ENCODE results near the gene RNASE8. TPM values are rescaled to one million over a fixed set of nuclear protein-coding genes. Genes with fewer than 3 reads are reported as not detected.

Gene RNASE8
- total RNA-seq, 1 experiment from 2014 or later, result not detected

GRCh38 chr14:21018781-21019180 is 38.8 kb upstream of the RNASE8 start:
- no peaks in the 10 kb centered on the region for H3K9me3 Mint-ChIP-seq (ENCODE audit: unreplicated experiment)
- no peak overlapping the region for H3K27ac Mint-ChIP-seq (ENCODE audit: low read depth, unreplicated experiment)
- H3K27me3 Mint-ChIP-seq (ENCODE audit: insufficient read depth, unreplicated experiment), result peaks cover 27% of the 10 kb centered on the region
- POLR2A ChIA-PET, result no interaction called here
- no peak for DNase-seq (ENCODE audit: unreplicated experiment)
- peaks cover 7% of the 10 kb centered on the region for H3K4me1 Mint-ChIP-seq (ENCODE audit: insufficient read depth, unreplicated experiment)
- TF ChIP-seq CTCF (IDR thresholded peaks at IDR 0.05; ENCODE audit: unreplicated experiment), result no peak
- intact Hi-C loops (cut with micrococcal nuclease), result no loop called here
- no peaks in the 10 kb centered on the region for H3K36me3 Mint-ChIP-seq (ENCODE audit: insufficient read depth, unreplicated experiment)
- no peak overlapping the region for H3K4me3 Mint-ChIP-seq (ENCODE audit: unreplicated experiment)
- CTCF ChIA-PET, result interaction anchor here (0.7 to 14.8 kb wide), 13 partner anchors 8 to 222 kb away, joined by 3 to 391 read pairs (median 8); partner anchors contain the start of genes RNASE7, SLC39A2 and TMEM253
- BruUV-seq (replicated peaks), result no TSS peak

GRCh38 chr14:21019366-21019765 is 38.3 kb upstream of the RNASE8 start:
- DNase-seq (ENCODE audit: unreplicated experiment), result no peak
- intact Hi-C loops (cut with micrococcal nuclease), result no loop called here
- Mint-ChIP-seq H3K36me3 (ENCODE audit: insufficient read depth, unreplicated experiment) (no peaks in the 10 kb centered on the region), H3K9me3 (ENCODE audit: unreplicated experiment) (no peaks in the 10 kb centered on the region), H3K4me3 (ENCODE audit: unreplicated experiment) (no peak overlapping the region), H3K27me3 (ENCODE audit: insufficient read depth, unreplicated experiment) (peaks cover 21% of the 10 kb centered on the region), H3K4me1 (ENCODE audit: insufficient read depth, unreplicated experiment) (peaks cover 7% of the 10 kb centered on the region), H3K27ac (ENCODE audit: low read depth, unreplicated experiment) (no peak overlapping the region)
- BruUV-seq (replicated peaks), result no TSS peak
- TF ChIP-seq CTCF (IDR thresholded peaks at IDR 0.05; ENCODE audit: unreplicated experiment), result no peak
- ChIA-PET POLR2A (no interaction called here), CTCF (interaction anchor here (1.0 to 14.8 kb wide), 10 partner anchors 8 to 183 kb away, joined by 3 to 391 read pairs (median 14); partner anchors contain the start of genes RNASE7, SLC39A2 and TMEM253)

- Mint-ChIP-seq H3K27ac (ENCODE audit: low read depth, unreplicated experiment) (no peak overlapping the region), H3K4me3 (ENCODE audit: unreplicated experiment) (no peak overlapping the region), H3K9me3 (ENCODE audit: unreplicated experiment) (no peaks in the 10 kb centered on the region), H3K27me3 (ENCODE audit: insufficient read depth, unreplicated experiment) (peaks cover 20% of the 10 kb centered on the region), H3K4me1 (ENCODE audit: insufficient read depth, unreplicated experiment) (no peaks in the 10 kb centered on the region), H3K36me3 (ENCODE audit: insufficient read depth, unreplicated experiment) (no peaks in the 10 kb centered on the region)
- ChIA-PET POLR2A (interaction anchor here (0.6 to 0.8 kb wide), 2 partner anchors 16 to 19 kb away, joined by 3 read pairs; no protein-coding TSS in a partner anchor), CTCF (interaction anchor here (0.7 to 14.8 kb wide), 9 partner anchors 11 to 87 kb away, joined by 4 to 391 read pairs (median 7); partner anchors contain the start of genes RNASE7 and TMEM253)
- no peak for DNase-seq (ENCODE audit: unreplicated experiment)
- no TSS peak for BruUV-seq (replicated peaks)
- intact Hi-C loops (cut with micrococcal nuclease), result no loop called here
- TF ChIP-seq CTCF (IDR thresholded peaks at IDR 0.05; ENCODE audit: unreplicated experiment), result no peak
Observed at GRCh38 chr14:21020977-21021545, 36.6 kb upstream of the RNASE8 start.

GRCh38 chr14:21022686-21023085 is 34.9 kb upstream of the RNASE8 start:
- no peaks in the 10 kb centered on the region for H3K4me1 Mint-ChIP-seq (ENCODE audit: insufficient read depth, unreplicated experiment)
- intact Hi-C loops (cut with micrococcal nuclease), result no loop called here
- no peak for DNase-seq (ENCODE audit: unreplicated experiment)
- TF ChIP-seq CTCF (IDR thresholded peaks at IDR 0.05; ENCODE audit: unreplicated experiment), result no peak
- no peak overlapping the region for H3K4me3 Mint-ChIP-seq (ENCODE audit: unreplicated experiment)
- peaks cover 20% of the 10 kb centered on the region for H3K27me3 Mint-ChIP-seq (ENCODE audit: insufficient read depth, unreplicated experiment)
- no peaks in the 10 kb centered on the region for H3K9me3 Mint-ChIP-seq (ENCODE audit: unreplicated experiment)
- H3K27ac Mint-ChIP-seq (ENCODE audit: low read depth, unreplicated experiment), result no peak overlapping the region
- CTCF ChIA-PET, result interaction anchor here (1.2 to 14.8 kb wide), 5 partner anchors 8 to 167 kb away, joined by 4 to 391 read pairs (median 25); partner anchors contain the start of gene RNASE7
- POLR2A ChIA-PET, result interaction anchor here (0.6 kb wide), 1 partner anchor 61 kb away, joined by 5 read pairs; no protein-coding TSS in a partner anchor
- no TSS peak for BruUV-seq (replicated peaks)
- no peaks in the 10 kb centered on the region for H3K36me3 Mint-ChIP-seq (ENCODE audit: insufficient read depth, unreplicated experiment)

All from MCF 10A (cell line).